SK-N-DZ (cell line): Measurements from ENCODE around the gene PPFIA1.
"Not testable (repeated sequence)": the region's sequence is repeated elsewhere in the genome, so short reads cannot be mapped to it uniquely, and the experiment has no call there.

Experiments used
- DNase-seq: peaks from one replicate; pipeline ENCODE4 v3.0.0-alpha.2; 2015; ENCODE audit warnings: low spot score

The PPFIA1 gene

GRCh38 chr11:70324376-70325115, 54.1 kb downstream of the PPFIA1 start:
- DNase-seq: no peak

DNA sequence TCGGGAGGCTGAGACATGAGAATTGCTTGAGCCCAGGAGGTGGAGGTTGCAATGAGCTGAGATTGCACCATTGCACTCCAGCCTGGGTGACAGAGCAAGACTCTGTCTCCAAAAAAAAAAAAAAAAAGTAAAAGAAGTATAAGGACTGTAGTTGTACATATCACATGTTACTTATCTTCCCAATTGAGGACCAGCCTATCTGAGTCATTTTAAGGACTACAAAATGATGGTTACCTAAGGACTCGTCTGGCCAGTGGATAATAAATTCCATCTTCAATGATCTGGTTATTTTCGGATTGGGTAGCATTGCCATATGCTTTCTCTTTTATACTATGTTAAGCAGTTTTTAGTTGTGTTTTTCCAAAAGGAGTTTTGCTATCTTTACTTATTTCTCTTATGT, 55.3 kb downstream of the PPFIA1 start:
- DNase-seq: no peak

GRCh38 chr11:70326365-70326811, 55.9 kb downstream of the PPFIA1 start:
- DNase-seq: no peak

GRCh38 chr11:70326833-70327232, 56.3 kb downstream of the PPFIA1 start:
- no peak for DNase-seq

- no peak for DNase-seq
These were observed 57.2 kb downstream of the PPFIA1 start for GRCh38 chr11:70327717-70328116.

- no peak for DNase-seq
These were observed 58.1 kb downstream of the PPFIA1 start for GRCh38 chr11:70328556-70328955.

- not testable (repeated sequence) for DNase-seq
These were observed 60.9 kb downstream of the PPFIA1 start for GRCh38 chr11:70331320-70331843.

GRCh38 chr11:70331901-70332300, 61.4 kb downstream of the PPFIA1 start:
- DNase-seq: no peak

GRCh38 chr11:70332567-70332966, 62.1 kb downstream of the PPFIA1 start:
- no peak for DNase-seq

DNA sequence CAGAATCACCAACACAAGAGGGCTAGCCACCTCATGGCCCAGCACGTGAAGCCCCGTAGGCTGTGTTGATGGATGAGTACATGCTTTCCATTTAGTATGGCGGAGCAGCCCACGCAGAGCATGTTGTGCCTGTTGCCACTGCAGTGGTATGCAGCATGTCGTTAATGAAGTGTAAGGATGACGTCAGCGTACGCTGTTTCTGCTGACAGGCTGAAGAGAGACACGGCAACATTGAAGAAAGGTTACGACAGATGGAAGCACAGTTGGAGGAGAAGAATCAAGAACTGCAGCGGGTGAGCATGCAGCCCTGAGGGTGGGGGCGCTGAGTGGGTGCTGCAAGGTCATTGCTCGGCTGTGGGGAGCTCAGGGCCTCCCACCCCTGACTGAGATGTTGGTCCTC, 62.8 kb downstream of the PPFIA1 start:
- no peak for DNase-seq

GRCh38 chr11:70334351-70334995, 64.0 kb downstream of the PPFIA1 start:
- DNase-seq: no peak

DNA sequence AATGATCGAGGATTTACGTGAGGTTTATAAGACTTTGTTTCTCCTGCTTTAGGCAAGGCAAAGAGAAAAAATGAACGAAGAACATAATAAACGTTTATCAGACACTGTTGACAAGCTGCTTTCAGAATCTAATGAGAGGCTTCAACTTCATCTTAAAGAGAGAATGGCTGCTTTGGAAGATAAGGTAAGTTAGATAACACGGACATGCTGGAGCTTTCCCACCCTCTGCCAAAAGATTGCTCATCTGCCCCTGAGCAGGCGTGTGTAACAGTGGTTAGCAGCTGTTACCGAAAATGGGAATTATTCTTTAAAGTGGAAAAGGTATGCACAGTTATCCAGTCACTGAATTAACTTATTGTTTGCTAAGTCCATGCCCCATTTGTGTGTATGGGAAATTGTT, 65.0 kb downstream of the PPFIA1 start:
- no peak for DNase-seq

- DNase-seq: no peak
These were observed 68.1 kb downstream of the PPFIA1 start for GRCh38 chr11:70338594-70338993.

DNA sequence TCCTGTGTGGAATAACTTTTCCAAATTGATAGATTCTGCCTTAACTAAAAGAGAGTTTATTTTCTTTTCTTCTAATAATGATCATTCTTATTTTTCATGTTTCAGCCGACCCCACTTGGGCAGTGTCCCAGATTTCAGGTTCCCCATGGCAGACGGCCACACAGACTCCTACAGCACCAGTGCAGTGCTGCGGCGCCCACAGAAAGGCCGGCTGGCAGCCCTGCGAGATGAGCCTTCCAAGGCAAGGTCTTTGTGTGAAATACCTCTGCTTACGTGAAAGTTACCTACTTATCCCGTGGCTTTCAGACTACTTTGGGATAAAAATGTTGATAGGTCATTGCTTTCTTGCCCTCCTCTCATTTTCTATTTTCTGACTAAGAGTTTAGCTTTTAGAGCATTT, 68.6 kb downstream of the PPFIA1 start:
- DNase-seq: no peak

DNA sequence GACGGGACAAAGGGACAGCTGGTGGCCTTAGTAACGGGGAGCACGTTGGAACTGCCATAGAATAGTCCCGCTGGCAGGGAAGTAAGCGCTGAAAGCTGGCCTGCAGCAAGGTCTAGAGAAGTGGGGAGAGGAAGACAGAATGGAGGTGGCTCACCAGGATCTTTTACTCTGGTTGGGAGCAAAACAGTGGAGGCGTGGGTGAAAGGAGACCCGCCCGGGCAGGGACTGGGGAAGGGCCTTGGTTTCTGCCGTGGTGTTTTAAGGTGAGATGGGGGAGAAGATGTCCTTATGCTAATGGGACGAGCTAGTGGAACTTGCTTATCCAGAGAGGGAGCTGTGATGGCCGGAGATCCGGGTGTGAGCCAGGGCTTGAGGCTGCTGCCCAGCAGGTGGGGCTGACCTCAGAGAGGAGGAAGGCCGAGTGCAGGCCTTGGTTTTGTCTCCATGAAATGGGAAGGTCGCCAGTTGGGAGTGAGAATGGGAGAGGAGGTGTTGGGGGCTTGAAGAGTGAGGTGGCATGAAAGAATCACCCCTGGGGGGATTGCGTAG, 71.5 kb downstream of the PPFIA1 start:
- no peak for DNase-seq

DNA sequence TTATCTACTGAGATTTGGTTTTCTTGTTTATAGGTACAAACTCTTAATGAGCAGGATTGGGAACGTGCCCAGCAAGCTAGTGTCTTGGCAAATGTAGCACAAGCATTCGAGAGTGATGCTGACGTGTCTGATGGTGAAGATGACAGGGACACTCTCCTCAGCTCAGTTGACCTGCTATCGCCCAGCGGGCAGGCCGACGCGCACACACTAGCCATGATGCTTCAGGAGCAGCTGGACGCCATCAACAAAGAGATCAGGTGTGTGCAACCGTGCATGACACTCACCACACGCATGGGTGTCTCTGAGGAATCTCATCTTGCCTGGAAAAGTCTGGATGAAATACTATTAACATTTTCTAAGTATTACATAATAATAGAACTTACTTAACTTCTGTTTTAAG, 73.1 kb downstream of the PPFIA1 start:
- no peak for DNase-seq

DNA sequence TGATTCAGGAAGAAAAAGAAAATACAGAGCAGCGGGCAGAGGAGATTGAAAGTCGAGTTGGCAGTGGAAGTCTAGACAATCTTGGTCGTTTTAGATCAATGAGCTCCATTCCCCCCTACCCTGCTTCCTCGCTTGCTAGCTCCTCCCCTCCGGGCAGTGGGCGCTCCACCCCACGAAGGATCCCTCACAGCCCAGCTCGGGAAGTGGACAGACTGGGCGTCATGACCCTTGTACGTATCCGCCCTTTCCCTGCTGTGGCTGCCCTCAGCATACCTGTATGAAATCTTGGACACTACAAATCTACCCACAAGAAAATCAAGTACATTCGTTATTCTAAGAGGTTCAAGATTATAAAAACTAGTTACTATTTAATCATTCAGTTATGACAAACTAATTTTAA, 77.7 kb downstream of the PPFIA1 start:
- no peak for DNase-seq

- DNase-seq: no peak
These were observed 78.1 kb downstream of the PPFIA1 start for GRCh38 chr11:70348608-70349007.

DNA sequence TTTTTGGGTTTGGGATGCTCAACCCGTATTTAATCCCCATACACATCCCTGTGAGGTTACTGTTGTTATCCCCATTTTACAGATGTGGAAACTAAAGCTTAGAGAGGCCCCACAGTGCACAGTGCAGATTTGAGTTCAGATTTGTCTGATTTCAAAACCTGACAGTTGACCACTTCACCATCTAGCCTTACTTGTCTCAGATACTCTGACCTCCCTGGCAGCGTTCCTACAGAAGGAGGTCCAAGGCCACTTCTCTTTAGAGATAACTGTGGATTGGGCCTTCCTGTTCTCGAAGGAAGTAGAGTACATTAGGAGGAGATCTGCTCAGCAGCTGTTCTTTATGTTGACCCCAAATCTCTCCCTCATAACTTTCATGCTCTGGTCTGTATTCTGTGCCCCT, 81.2 kb downstream of the PPFIA1 start:
- DNase-seq: no peak

DNA sequence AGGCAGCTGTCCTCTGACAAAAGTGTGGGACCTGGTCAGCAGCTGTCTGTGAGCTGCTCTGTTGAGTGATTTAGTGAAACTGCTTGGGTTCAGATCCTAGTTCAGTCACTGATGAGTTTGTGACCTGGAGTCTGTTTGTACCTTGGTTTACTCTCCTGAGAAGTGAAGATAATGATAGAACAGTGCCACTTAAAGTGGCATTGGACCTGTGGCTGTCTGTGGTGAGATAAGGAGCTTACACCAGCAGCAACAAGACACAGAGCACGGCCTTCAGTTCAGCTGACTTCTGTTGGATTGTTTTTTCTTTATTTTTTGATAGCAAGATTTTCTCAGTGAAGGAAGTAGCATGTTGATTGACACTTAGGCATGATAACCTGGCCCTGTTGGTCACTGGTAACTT, 81.6 kb downstream of the PPFIA1 start:
- no peak for DNase-seq

DNA sequence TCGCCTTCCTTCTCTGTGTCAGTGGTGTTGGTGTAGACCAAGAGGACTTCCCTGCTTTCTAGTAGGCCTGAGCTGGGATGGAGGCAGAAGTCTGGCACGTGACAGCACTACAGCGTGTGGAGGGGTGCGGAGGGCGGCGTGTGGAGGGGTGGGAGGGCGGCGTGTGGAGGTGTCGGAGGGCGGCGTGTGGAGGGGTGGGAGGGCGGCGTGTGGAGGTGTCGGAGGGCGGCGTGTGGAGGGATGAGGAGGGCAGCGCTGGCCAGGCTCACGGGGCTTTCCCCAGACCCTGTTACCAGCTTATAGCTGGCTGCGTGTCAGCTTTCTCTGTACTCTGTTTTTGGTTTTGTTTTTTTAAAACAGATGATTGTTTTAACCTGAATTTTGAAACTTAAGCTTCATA, 82.1 kb downstream of the PPFIA1 start:
- DNase-seq: no peak

GRCh38 chr11:70353329-70353728, 82.8 kb downstream of the PPFIA1 start:
- DNase-seq: no peak
